Caco-2 (cell line): Measurements from ENCODE around the gene SEPTIN12. TPM values are rescaled to one million over a fixed set of nuclear protein-coding genes. Genes with fewer than 3 reads are reported as not detected.
A peak's percentile ranks its signal among the peaks of the same experiment; 100 is the strongest.

Experiments used
- BruUV-seq: library from RNA; stranded (reverse); fragments of 400-500 nt; replicated peaks from 2 replicates; lab custom pipeline; 2021; lab: Mats Ljungman, UMichigan
- CTCF ChIA-PET: fragments of 300-600 bp; sonication (Branson Sonifier 250); formaldehyde crosslinking; loops from one replicate; lab custom pipeline; 2022; ENCODE audit warnings: antibody characterized with exemption; lab: Charles Lee
- POLR2A ChIA-PET: fragments of 300-600 bp; sonication (Branson Sonifier 250); formaldehyde crosslinking; loops from one replicate; lab custom pipeline; 2022; ENCODE audit warnings: antibody characterized with exemption; lab: Charles Lee
- DNase-seq, 2 experiments: peaks; one replicate each; pipeline versions ENCODE4 v3.0.0 to v3.0.0-alpha.2; 2020 to 2022
- H3K27me3 ChIP-seq: replicated peaks from 2 replicates; pipeline ENCODE4 v1.6.0; 2011; ENCODE audit warnings: low read length; ENCODE audit not compliant: control insufficient read depth, insufficient read depth
- H3K36me3 ChIP-seq: 2 replicates; pipeline ENCODE4 v1.5.1; 2011; ENCODE audit warnings: low read length; ENCODE audit not compliant: control insufficient read depth, insufficient read depth
- H3K4me1 ChIP-seq: fragments of 250-450 bp; sonication (Bioruptor Pico); 2 replicates; pipeline ENCODE4 v1.5.1; 2020; ENCODE audit warnings: mild to moderate bottlenecking
- H3K4me3 ChIP-seq: 2 replicates; pipeline ENCODE4 v1.5.1; 2011; ENCODE audit warnings: low read depth, mild to moderate bottlenecking, control low read depth, low read length
- H3K9me3 ChIP-seq: fragments of 250-450 bp; sonication (Bioruptor Pico); 2 replicates; pipeline ENCODE4 v1.5.1; 2020; ENCODE audit warnings: mild to moderate bottlenecking, moderate library complexity
- H3K27ac Mint-ChIP-seq: one replicate; pipeline ENCODE4 v1.8.0; 2022; ENCODE audit warnings: mixed read lengths; ENCODE audit not compliant: unreplicated experiment
- H3K27me3 Mint-ChIP-seq: one replicate; pipeline ENCODE4 v1.8.0; 2022; ENCODE audit warnings: mixed read lengths; ENCODE audit not compliant: insufficient read depth, unreplicated experiment
- H3K36me3 Mint-ChIP-seq: one replicate; pipeline ENCODE4 v1.8.0; 2022; ENCODE audit warnings: mild to moderate bottlenecking, mixed read lengths; ENCODE audit not compliant: insufficient read depth, unreplicated experiment
- H3K4me1 Mint-ChIP-seq: one replicate; pipeline ENCODE4 v1.8.0; 2022; ENCODE audit warnings: low read depth, mixed read lengths; ENCODE audit not compliant: unreplicated experiment
- H3K4me3 Mint-ChIP-seq: one replicate; pipeline ENCODE4 v1.8.0; 2022; ENCODE audit warnings: mild to moderate bottlenecking, moderate library complexity, mixed read lengths; ENCODE audit not compliant: unreplicated experiment
- H3K9me3 Mint-ChIP-seq: one replicate; pipeline ENCODE4 v1.8.0; 2022; ENCODE audit warnings: mixed read lengths; ENCODE audit not compliant: unreplicated experiment
- intact Hi-C: fragments of 100-400 bp; cut with micrococcal nuclease; formaldehyde crosslinking; loops from one replicate; pipeline ENCODE4 v1.10.0; 2022; ENCODE audit not compliant: unreplicated experiment
- total RNA-seq: library from RNA; stranded (reverse); gene quantifications from 2 replicates; pipeline ENCODE4 v1.2.3, GENCODE V29; 2022
- TF ChIP-seq, protein P1 (sequence below), 2 experiments: fragments of 200-600 bp in 1 of 2; IDR thresholded peaks; 1 replicate in 1 of 2; 2 replicates in 1 of 2; pipeline versions ENCODE4 v1.5.1 to v1.8.0; 2011 to 2022; ENCODE audit warnings: antibody characterized with exemption in 1 of 2, control low read depth in 1 of 2, inconsistent platforms in 1 of 2, low read depth in 1 of 2, low read length in 1 of 2, mild to moderate bottlenecking in 1 of 2, moderate library complexity in 1 of 2; ENCODE audit not compliant: insufficient read depth in 1 of 2, severe bottlenecking in 1 of 2, unreplicated experiment in 1 of 2

Gene SEPTIN12
- total RNA-seq, 1 experiment from 2014 or later: not detected

DNA sequence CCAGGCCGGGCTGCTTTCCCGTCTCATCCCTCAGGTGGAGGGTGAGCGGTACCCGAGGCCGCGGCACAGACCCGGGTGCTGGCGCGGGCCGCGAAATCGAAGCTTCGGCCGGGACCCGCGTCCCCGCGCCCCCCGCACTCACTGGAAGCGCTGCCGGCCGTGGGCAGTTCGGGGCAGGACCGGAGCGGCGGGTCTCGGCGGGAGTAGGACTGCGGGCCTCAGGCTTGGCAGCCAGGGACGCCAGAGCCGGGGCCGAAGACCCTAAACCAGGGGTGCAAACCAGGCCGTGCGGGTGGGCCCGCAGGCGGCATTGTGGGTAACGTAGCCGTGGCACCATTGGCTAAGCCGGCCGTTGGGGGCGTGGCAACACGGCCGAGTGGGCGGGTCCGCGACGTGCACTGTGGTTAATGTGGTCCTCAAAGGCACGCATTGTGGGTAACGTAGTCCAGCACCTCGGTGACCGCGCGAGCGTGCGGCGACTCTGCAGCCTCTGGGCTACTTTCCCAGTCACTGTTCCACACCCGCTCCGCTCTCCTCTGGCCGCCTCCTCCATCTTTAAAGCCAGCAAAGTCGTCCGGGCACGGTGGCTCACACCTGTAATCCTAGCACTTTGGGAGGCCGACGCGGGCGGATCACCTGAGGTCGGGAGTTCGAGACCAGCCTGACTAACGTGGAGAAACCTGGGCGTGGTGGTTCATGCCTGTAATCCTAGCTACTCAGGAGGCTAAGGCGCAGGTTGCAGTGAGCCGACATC is 21.1 kb downstream of the SEPTIN12 start, which contains the start of gene ZNF500:
TSS of gene ZNF500 (minus strand) at position 288 of the 754 bp plus-strand sequence. CDS start 1,184 bp downstream, outside the sequence.
- H3K27me3 Mint-ChIP-seq: no peaks in the 10 kb centered on the region
- TF ChIP-seq, protein P1, sequence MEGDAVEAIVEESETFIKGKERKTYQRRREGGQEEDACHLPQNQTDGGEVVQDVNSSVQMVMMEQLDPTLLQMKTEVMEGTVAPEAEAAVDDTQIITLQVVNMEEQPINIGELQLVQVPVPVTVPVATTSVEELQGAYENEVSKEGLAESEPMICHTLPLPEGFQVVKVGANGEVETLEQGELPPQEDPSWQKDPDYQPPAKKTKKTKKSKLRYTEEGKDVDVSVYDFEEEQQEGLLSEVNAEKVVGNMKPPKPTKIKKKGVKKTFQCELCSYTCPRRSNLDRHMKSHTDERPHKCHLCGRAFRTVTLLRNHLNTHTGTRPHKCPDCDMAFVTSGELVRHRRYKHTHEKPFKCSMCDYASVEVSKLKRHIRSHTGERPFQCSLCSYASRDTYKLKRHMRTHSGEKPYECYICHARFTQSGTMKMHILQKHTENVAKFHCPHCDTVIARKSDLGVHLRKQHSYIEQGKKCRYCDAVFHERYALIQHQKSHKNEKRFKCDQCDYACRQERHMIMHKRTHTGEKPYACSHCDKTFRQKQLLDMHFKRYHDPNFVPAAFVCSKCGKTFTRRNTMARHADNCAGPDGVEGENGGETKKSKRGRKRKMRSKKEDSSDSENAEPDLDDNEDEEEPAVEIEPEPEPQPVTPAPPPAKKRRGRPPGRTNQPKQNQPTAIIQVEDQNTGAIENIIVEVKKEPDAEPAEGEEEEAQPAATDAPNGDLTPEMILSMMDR (IDR thresholded peaks at IDR 0.05; ENCODE audit: insufficient read depth in 1 of 2, low read depth in 1 of 2, low read length in 1 of 2, severe bottlenecking in 1 of 2, unreplicated experiment in 1 of 2): no peak
- peak within 1 kb of the TSS; percentile 77 for H3K4me3 ChIP-seq
- H3K27me3 ChIP-seq: no peaks in the 10 kb centered on the region
- H3K36me3 ChIP-seq: 0 out of 2 replicates have a peak, but pooled peaks cover 2% of the 10 kb centered on the region
- no peaks in the 10 kb centered on the region for H3K9me3 ChIP-seq
- ChIA-PET CTCF (interaction anchor here (1.2 kb wide), 1 partner anchor 48 kb away, joined by 4 read pairs; no protein-coding TSS in a partner anchor), POLR2A (no interaction called here)
- peak within 1 kb of the TSS; percentile 77 for H3K4me3 Mint-ChIP-seq
- H3K36me3 Mint-ChIP-seq: peaks cover 24% of the 10 kb centered on the region
- no TSS peak for BruUV-seq
- peaks cover 10% of the 10 kb centered on the region; the same call in 1 of the 2 replicates for H3K4me1 ChIP-seq
- peaks cover 10% of the 10 kb centered on the region for H3K4me1 Mint-ChIP-seq
- peak; percentile 97 to 98 for DNase-seq
- H3K9me3 Mint-ChIP-seq: no peaks in the 10 kb centered on the region
- peak within 1 kb of the TSS; percentile 71 for H3K27ac Mint-ChIP-seq
- intact Hi-C loops: loop anchor here (2.0 kb wide), 1 partner anchor 74 kb away; the partner anchor contains the start of gene NUDT16L1

DNA sequence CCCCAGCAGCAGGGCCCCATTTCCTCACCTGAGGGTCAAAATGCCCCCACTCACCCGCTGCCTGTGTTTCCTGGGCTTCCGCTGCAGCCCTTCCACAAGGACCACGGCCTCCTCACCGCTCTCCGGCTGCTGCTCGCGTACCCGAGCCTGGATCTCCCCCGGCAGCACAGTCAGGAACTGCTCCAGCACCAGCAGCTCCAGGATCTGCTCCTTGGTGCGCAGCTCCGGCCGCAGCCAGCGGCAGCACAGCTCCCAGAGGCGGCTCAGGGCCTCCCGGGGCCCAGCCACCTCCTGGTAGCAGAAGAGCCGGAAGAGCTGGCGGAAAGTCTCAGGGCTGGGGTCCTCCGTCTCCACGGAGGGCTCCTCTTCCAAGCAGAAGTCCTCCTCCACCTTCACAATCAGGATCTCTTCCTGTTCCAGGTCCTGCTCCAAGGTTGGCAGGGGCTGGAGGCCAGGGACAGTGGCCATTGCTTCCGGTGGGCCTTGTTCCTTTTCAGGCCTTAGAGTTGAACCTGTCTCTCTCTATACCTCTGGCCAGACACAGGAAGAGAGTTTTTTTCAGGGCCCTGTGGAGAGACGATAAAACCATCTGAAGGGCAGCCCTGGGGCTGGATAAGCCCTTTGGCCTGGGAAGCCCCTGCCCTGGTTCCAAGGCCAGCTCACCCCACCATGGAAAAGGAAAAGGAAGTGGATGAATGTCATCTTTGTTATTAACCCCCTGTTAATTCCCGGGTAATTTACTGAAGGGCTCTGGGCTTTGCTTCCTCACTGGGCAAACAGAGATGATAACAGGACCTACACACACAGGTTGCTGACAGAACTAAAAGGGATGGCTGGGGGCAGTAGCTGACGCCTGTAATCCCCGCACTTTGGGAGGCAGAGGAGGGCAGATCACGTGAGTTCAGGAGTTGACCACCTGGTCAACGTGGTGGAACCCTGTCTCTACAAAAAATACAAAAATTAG is 22.4 kb downstream of the SEPTIN12 start:
- peaks cover 10% of the 10 kb centered on the region for H3K4me1 Mint-ChIP-seq

More for the DNA sequence above, 22.4 kb downstream of the SEPTIN12 start:
- Mint-ChIP-seq H3K36me3 (peaks cover 32% of the 10 kb centered on the region), H3K9me3 (no peaks in the 10 kb centered on the region), H3K4me3 (peak overlapping the region; percentile 77), H3K27me3 (no peaks in the 10 kb centered on the region), H3K27ac (no peak overlapping the region)
- TSS peak; percentile 15 for BruUV-seq
- H3K4me3 ChIP-seq: peak overlapping the region; percentile 77
- intact Hi-C loops: loop anchor here (2.0 kb wide), 1 partner anchor 73 kb away; the partner anchor contains the start of gene NUDT16L1
- CTCF ChIA-PET: no interaction called here
- POLR2A ChIA-PET: interaction anchor here (0.5 kb wide), 1 partner anchor 26 kb away, joined by 7 read pairs; no protein-coding TSS in a partner anchor
- H3K4me1 ChIP-seq: peaks cover 10% of the 10 kb centered on the region; the same call in 1 of the 2 replicates
- TF ChIP-seq, protein P1 (IDR thresholded peaks at IDR 0.05; ENCODE audit: insufficient read depth in 1 of 2, low read depth in 1 of 2, low read length in 1 of 2, severe bottlenecking in 1 of 2, unreplicated experiment in 1 of 2): no peak
- H3K27me3 ChIP-seq: no peaks in the 10 kb centered on the region
- 0 out of 2 replicates have a peak, but pooled peaks cover 2% of the 10 kb centered on the region for H3K36me3 ChIP-seq
- no peak for DNase-seq
- no peaks in the 10 kb centered on the region for H3K9me3 ChIP-seq
